ENCODE measurements around the gene IER5L. TPM values are rescaled to one million over a fixed set of nuclear protein-coding genes. Genes with fewer than 3 reads are reported as not detected.
A peak's percentile ranks its signal among the peaks of the same experiment; 100 is the strongest.
"Not testable (repeated sequence)": the region's sequence is repeated elsewhere in the genome, so short reads cannot be mapped to it uniquely, and the experiment has no call there.

IER5L gene
- total RNA-seq, 1 donor from 2014 or later = 60.4 TPM

GRCh38 chr9:129198319-129199043 is 20.4 kb upstream of the IER5L start:
- peak; percentile 56 for DNase-seq (ENCODE audit: low read depth)
- TF ChIP-seq CTCF (IDR thresholded peaks at IDR 0.05; ENCODE audit: insufficient read depth, low read length, poor library complexity, severe bottlenecking) = no peak
- Histone ChIP-seq H3K27me3 (ENCODE audit: control insufficient read depth, insufficient read depth, low read length) (no peaks in the 10 kb centered on the region), H3K4me3 (ENCODE audit: low read depth, low read length) (no peak overlapping the region), H3K36me3 (ENCODE audit: control insufficient read depth, insufficient read depth, low read length) (no peaks in the 10 kb centered on the region)

- DNase-seq (ENCODE audit: low read depth) = no peak
- H3K27me3 ChIP-seq (ENCODE audit: control insufficient read depth, insufficient read depth, low read length) = no peaks in the 10 kb centered on the region
- H3K4me3 ChIP-seq (ENCODE audit: low read depth, low read length) = no peak overlapping the region
- H3K36me3 ChIP-seq (ENCODE audit: control insufficient read depth, insufficient read depth, low read length) = no peaks in the 10 kb centered on the region
- no peak for TF ChIP-seq CTCF (IDR thresholded peaks at IDR 0.05; ENCODE audit: insufficient read depth, low read length, poor library complexity, severe bottlenecking)
Measured at GRCh38 chr9:129197978-129198318, 19.9 kb upstream of the IER5L start.

GRCh38 chr9:129197045-129197444 is 19.0 kb upstream of the IER5L start:
- H3K27me3 ChIP-seq (ENCODE audit: control insufficient read depth, insufficient read depth, low read length); DNase-seq (ENCODE audit: low read depth); H3K4me3 ChIP-seq (ENCODE audit: low read depth, low read length); H3K36me3 ChIP-seq (ENCODE audit: control insufficient read depth, insufficient read depth, low read length): not testable (repeated sequence)

GRCh38 chr9:129195606-129196005 is 17.5 kb upstream of the IER5L start:
- TF ChIP-seq CTCF (IDR thresholded peaks at IDR 0.05; ENCODE audit: insufficient read depth, low read length, poor library complexity, severe bottlenecking) = no peak
- DNase-seq (ENCODE audit: low read depth) = no peak
- Histone ChIP-seq H3K36me3 (ENCODE audit: control insufficient read depth, insufficient read depth, low read length) (no peaks in the 10 kb centered on the region), H3K4me3 (ENCODE audit: low read depth, low read length) (no peak overlapping the region), H3K27me3 (ENCODE audit: control insufficient read depth, insufficient read depth, low read length) (no peaks in the 10 kb centered on the region)

GRCh38 chr9:129194221-129194620 is 16.2 kb upstream of the IER5L start:
- Histone ChIP-seq H3K36me3 (ENCODE audit: control insufficient read depth, insufficient read depth, low read length) (no peaks in the 10 kb centered on the region), H3K4me3 (ENCODE audit: low read depth, low read length) (no peak overlapping the region), H3K27me3 (ENCODE audit: control insufficient read depth, insufficient read depth, low read length) (no peaks in the 10 kb centered on the region)
- no peak for DNase-seq (ENCODE audit: low read depth)
- TF ChIP-seq CTCF (IDR thresholded peaks at IDR 0.05; ENCODE audit: insufficient read depth, low read length, poor library complexity, severe bottlenecking) = no peak

GRCh38 chr9:129193655-129194054 is 15.6 kb upstream of the IER5L start:
- no peaks in the 10 kb centered on the region for H3K36me3 ChIP-seq (ENCODE audit: control insufficient read depth, insufficient read depth, low read length)
- H3K4me3 ChIP-seq (ENCODE audit: low read depth, low read length) = no peak overlapping the region
- no peak for TF ChIP-seq CTCF (IDR thresholded peaks at IDR 0.05; ENCODE audit: insufficient read depth, low read length, poor library complexity, severe bottlenecking)
- no peaks in the 10 kb centered on the region for H3K27me3 ChIP-seq (ENCODE audit: control insufficient read depth, insufficient read depth, low read length)
- no peak for DNase-seq (ENCODE audit: low read depth)

Data from kidney epithelial cell (primary cell).